Midbrain (tissue), 1 donor: ENCODE data around the gene ARHGAP28.
"Not testable (repeated sequence)": the region's sequence is repeated elsewhere in the genome, so short reads cannot be mapped to it uniquely, and the experiment has no call there.

Experiments used
- DNase-seq: peaks from one replicate; lab custom pipeline; 2025; lab: John Stamatoyannopoulos, UW

Gene ARHGAP28

GRCh38 chr18:6929370-6930102, 200.0 kb downstream of the ARHGAP28 start:
- DNase-seq: no peak

GRCh38 chr18:6934859-6935258, 205.3 kb downstream of the ARHGAP28 start:
- no peak for DNase-seq

GRCh38 chr18:6938003-6938402, 208.5 kb downstream of the ARHGAP28 start:
- DNase-seq: no peak

GRCh38 chr18:6938403-6938802, 208.9 kb downstream of the ARHGAP28 start:
- DNase-seq: not testable (repeated sequence)

DNA sequence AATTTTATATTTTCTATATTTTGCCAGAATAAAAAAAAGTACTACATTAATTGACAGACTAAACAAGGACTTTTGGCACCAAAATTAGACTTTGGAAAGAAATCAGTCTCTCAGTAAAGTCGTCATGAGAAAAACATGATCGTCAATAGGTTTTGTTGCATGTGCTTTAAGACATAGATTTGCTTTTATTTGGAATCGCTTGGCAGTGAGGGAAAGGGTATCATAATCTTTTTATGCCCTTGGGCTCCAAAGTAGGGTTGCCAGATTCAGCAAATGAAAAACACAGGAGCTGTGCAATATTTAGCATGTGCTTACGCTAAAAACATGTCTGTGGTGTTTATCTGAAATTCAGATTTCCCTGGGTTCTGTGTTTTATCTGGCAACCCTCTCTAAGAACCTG, 210.5 kb downstream of the ARHGAP28 start:
- DNase-seq: no peak

DNA sequence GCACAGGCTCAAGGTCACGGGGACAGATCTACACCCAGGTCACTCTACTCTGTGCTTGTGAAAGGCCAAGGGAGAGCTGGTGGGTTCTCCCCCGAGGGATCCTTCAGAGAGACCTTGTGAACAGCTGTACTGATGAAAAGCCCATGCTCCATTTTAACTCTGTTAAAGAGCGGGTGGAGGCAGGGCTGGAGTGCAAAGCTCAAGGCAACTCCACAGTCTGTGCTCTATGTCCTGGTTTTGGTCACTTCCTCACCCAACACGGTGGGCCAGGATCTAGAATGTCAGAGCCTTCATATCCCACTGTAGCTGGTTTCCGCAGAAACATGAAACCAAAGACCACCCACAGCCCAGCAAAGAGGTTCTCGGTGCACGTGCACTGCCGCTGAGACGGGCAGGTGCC, 210.9 kb downstream of the ARHGAP28 start:
- no peak for DNase-seq

GRCh38 chr18:6941996-6942395, 212.5 kb downstream of the ARHGAP28 start:
- no peak for DNase-seq

DNA sequence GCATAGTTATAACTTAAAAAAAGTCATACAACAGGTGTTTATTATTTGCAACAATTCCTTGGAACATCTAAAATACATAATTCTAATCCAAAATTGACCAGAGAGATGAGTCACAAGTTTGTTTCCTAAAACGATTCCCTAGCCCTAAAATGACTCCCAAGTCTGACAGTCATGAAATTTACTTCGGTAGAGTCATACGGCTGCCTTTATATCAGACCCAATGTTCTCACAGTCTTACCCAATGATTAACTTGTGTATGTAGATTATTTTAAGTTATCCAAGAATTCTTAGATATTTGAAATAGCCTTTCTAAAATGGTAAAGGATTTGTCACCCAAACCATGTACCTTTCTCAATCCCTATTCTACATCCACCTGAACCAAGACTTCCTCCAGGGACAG, 213.2 kb downstream of the ARHGAP28 start:
- no peak for DNase-seq

DNA sequence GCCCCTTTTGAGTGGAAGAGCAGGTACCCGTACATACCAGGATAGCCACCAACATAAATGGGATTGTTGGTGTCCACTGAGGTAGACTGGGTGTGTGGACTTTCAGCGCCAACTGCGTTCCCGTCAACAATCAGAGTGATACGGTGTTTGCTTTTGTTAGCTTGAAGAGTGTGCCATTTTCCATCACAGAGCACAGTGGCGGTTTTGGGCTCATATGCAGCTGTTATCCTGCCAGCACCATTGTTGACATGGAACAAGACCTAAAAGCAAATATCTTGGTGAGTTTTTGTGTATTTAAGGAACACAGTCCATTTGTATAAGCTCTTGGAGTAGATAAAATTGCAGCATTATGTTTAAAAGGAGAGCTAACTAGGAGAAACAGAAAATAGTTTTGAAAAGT, 213.6 kb downstream of the ARHGAP28 start:
- no peak for DNase-seq

GRCh38 chr18:6947338-6948030, 218.0 kb downstream of the ARHGAP28 start:
- DNase-seq: no peak

DNA sequence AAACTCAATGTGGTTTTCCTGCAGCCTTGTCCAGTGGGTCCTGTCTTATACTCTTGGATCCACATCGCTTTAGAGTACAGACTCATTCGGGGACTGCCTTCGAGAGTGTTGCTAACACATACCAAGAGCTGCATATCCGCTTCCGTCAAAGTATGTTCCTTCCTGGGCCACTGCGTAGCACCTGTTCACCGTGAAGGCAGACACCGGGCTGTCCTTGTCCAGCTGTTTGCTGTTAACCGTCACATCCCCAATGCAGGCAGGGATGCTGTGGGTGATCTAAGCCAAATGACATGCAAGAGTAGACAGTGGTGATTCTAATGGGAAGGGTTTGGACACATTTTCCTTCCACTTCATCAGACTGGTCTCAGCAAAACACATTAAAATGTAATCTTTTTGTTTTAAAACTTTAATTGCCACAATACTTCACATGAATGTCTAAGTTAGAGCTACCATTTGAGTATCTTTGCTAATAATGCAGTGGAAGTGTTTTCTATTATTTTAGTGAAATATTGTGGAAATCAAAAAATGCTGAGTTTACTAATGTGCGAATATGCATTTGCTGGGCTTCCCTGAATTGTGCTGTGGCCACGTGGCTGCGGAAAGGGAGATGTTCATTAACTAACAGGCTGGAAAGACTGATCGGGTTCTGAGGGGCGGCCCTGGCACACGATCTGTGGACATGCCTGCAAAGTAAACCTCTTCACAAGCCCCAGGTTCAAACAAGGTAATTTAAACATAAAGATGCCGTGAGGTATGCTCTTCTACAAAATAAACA, 219.0 kb downstream of the ARHGAP28 start:
- no peak for DNase-seq

GRCh38 chr18:6949800-6950586, 220.5 kb downstream of the ARHGAP28 start:
- DNase-seq: no peak

DNA sequence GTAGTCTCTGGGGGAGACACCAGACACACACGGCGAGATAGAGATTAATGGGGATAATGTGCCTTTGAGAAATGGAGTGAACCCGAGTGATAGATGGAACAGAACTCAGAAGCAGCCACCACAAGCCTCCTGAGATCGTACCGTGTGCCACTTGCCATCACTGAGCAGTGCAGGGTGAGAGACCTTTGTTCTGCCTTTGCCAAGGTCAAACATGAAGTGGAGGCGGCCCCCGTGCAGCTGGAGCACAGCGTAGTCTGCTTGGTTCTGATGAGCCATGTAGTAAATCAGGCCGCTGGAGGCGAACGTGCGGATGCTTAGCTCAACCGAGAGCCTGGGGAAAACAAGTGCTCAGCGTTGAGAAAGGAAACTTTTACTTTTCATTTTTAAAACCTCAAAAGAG, 221.1 kb downstream of the ARHGAP28 start:
- no peak for DNase-seq

DNA sequence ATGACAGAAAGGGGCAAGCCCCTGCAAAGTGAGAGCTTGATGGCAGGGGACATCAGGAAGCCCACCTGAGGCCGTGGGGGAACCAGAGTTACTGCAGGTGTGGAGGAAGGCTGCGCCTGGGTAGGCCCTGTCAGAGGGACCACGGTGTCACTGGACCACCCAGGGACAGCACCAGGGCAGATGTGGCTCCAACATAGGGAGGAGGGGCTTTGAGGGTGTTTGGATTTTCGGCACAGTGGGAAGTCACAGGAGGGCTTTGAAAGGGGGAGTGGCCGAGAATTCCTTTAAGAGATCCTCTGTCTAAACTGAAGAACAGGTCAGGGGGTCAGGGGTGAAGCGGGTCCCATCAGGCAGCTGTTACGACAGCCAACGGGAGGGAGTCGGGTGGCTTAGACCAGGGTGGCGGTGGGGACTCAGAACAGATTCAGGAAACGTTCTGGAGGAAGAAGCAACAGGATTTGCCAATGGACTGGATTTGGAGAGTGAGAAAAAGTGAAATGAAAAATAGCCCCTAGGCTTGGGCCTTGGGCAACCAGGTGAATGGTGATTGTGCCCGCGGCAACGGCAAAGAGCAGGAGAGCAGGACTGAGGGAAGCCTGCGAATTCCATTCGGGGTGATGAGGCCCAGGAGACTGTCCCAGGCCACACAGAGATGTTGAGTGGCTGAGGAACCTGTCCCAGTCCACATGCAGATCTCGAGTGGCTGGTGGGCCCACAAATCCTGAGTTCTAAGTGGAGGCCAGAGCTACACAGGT, 222.0 kb downstream of the ARHGAP28 start:
- DNase-seq: no peak

GRCh38 chr18:6954501-6954900, 225.0 kb downstream of the ARHGAP28 start:
- no peak for DNase-seq

- no peak for DNase-seq
These were observed 225.8 kb downstream of the ARHGAP28 start for GRCh38 chr18:6955304-6955703.

DNA sequence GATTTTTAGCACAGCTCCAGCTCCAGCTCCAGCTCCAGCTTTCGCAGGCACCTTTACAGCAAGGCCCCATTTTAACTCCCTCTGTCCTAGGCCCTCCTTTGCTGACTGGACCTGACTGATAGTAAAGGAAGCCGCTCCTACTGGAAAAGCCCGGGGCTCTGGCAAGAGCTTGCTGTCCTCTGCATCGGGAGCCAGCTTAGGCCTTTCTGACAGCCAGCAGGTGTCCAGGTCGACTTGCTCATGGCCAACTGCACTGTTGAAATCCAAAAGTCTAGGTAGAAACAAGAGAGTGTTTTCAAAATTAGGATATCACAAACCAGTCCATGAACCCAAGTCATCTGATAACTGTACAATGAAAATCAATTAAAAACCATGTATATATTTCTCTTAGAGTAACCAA, 227.0 kb downstream of the ARHGAP28 start:
- DNase-seq: no peak

GRCh38 chr18:6956999-6957398, 227.5 kb downstream of the ARHGAP28 start:
- no peak for DNase-seq

DNA sequence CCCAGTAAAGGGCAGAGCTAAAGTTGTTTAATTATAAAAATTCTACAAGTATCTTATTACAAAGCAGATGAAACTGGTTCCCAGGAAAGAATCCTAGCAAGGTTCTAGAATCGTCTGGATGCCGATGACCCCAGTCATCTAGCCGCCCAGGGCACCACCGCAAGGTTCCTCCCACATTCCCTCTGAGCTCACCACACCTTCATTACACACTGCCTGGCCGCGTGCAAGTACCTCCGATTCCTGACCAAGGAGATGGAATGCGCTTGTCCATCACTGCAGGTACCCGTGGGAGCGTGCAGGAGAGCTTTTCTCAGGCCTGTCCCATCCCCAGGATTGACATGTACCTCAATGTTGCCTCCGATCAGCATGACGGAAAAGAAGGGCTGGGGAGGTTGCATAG, 229.6 kb downstream of the ARHGAP28 start:
- no peak for DNase-seq

DNA sequence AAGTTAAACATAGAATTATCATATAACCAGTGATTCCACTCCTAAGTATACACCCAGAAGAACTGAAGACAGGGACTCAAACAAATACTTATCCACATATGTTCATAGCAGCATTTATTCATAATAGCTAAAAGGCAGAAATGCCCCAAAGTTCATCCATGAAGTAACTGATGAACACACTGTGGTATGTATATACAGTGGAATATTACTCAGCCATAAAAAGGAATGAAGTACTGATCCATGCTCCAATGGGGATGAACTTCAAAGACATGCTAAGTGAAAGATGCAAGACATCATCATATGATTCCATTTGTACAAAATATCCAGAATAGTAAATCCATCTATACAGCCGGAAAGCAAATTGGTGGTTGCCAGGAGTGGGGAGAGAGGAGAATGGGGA, 230.6 kb downstream of the ARHGAP28 start:
- no peak for DNase-seq

DNA sequence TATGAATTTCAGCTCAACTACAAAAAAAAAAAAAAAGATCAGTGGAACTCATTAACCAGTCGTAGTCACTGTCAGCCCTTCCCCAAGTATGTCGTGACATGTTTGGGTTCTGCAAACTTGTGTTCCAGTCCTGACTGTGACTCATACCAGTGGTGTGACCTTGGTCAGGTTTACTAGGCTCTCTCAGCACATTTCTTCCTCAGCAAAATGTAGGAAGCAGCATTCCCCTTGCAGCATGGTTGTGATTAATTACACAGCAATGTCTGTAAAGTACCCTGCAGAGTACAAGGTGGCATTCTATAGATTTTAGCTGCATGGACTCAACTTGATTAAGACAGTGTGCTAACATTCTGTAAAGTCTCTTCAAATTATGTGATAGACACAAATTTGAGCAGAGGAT, 231.1 kb downstream of the ARHGAP28 start:
- DNase-seq: no peak
